Heart left ventricle (tissue), 13 donors: ENCODE results near the gene DOCK2.

ENCODE experiments used
- POLR2A ChIP-seq, 2 donors: fragments of 450-650 bp; IDR thresholded peaks; one replicate each; pipeline ENCODE4 v1.6.1; 2017; ENCODE audit warnings: antibody characterized with exemption in 2 of 2, mild to moderate bottlenecking in 2 of 2, moderate library complexity in 2 of 2
- TF ChIP-seq, protein P1 (sequence below), 12 donors: fragments of 200-600 bp; sonication (generic) in 4 of 12; IDR thresholded peaks; one replicate each; pipeline versions ENCODE4 v1.5.0 to v1.8.0; 2018 to 2022; ENCODE audit warnings: antibody characterized with exemption in 12 of 12, mild to moderate bottlenecking in 5 of 12
- donor health status: ischemic (EF 13 %, LVEDD 7.1; RV severe dilation, severe dysfunction).
- donor health status: DM: no; HTN: yes; CAD: no.
- donor health status: DM: no; HTN: no; CAD: no.
- donor health status: ischemic (EF 25% LVEDD 6.9; RV normal size, moderate dysfunction).
- donor health status: ischemic (EF 25% LVEDD 5.7; RV mildly dilated, moderate dysfunction).
- donor health status: ischemic (EF 35%, LVEDD 5.7; RV mildly dilated, moderate dysfunction).
- donor health status: nonischemic (EF 11% LVEDD 7.7; RV severe dilation, severe dysfunction).
- donor health status: DM: yes; HTN: yes; CAD: no.
- donor health status: PGD.
- donor health status: ischemic (EF 29% LVEDD 5.4; RV normal size, mild dysfunction).
- donor health status: nonischemic (EF 23%, LVEDD 6.1; RV moderate dilation, normal function).

- TF ChIP-seq, protein P1, sequence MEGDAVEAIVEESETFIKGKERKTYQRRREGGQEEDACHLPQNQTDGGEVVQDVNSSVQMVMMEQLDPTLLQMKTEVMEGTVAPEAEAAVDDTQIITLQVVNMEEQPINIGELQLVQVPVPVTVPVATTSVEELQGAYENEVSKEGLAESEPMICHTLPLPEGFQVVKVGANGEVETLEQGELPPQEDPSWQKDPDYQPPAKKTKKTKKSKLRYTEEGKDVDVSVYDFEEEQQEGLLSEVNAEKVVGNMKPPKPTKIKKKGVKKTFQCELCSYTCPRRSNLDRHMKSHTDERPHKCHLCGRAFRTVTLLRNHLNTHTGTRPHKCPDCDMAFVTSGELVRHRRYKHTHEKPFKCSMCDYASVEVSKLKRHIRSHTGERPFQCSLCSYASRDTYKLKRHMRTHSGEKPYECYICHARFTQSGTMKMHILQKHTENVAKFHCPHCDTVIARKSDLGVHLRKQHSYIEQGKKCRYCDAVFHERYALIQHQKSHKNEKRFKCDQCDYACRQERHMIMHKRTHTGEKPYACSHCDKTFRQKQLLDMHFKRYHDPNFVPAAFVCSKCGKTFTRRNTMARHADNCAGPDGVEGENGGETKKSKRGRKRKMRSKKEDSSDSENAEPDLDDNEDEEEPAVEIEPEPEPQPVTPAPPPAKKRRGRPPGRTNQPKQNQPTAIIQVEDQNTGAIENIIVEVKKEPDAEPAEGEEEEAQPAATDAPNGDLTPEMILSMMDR (IDR thresholded peaks at IDR 0.05) = no peak
- no peak for TF ChIP-seq POLR2A (IDR thresholded peaks at IDR 0.05)
These were observed 373.5 kb downstream of the DOCK2 start for GRCh38 chr5:170010595-170010994.
